T-cell (primary cell): Measurements from ENCODE around the gene ZNF670. TPM values are rescaled to one million over a fixed set of nuclear protein-coding genes. Genes with fewer than 3 reads are reported as not detected.

Experiments
- ATAC-seq, 4 experiments: fragments of 200-7000 bp in 3 of 4; fragments of 150-1000 bp in 1 of 4; cut with Tn5 transposase; replicated peaks in 1 of 4; 1 replicate in 3 of 4; 2 replicates in 1 of 4; pipeline ENCODE4 v1.10.0; 2021; ENCODE audit warnings: moderate library complexity in 3 of 4, mild to moderate bottlenecking in 2 of 4, moderate number of reproducible peaks in 1 of 4
- CTCF ChIA-PET, 2 donors: fragments of 300-600 bp; sonication (Branson Sonifier 250); formaldehyde crosslinking; loops; one replicate each; lab custom pipeline; 2022; ENCODE audit warnings: antibody characterized with exemption in 2 of 2; lab: Charles Lee
- POLR2A ChIA-PET, 2 donors: fragments of 300-600 bp; sonication (Branson Sonifier 250); formaldehyde crosslinking; loops; one replicate each; lab custom pipeline; 2022; ENCODE audit warnings: antibody characterized with exemption in 2 of 2; lab: Charles Lee
- DNase-seq, 35 experiments: peaks; one replicate each; pipeline versions ENCODE4 v3.0.0 to v3.0.0-alpha.2; 2013 to 2023
- H3K27ac ChIP-seq: one replicate; pipeline ENCODE4 v1.5.1; 2013; ENCODE audit warnings: low read length
- H3K27me3 ChIP-seq, 2 experiments: replicated peaks in 1 of 2; 1 replicate in 1 of 2; 2 replicates in 1 of 2; pipeline versions ENCODE4 v1.6.1 to v1.7.0; 2013; ENCODE audit warnings: low read length in 1 of 2, mixed read lengths in 1 of 2; ENCODE audit not compliant: control insufficient read depth in 2 of 2, insufficient read depth in 2 of 2; ENCODE audit errors: extremely low read depth in 1 of 2
- H3K36me3 ChIP-seq, 2 donors: 1 replicate in 1 of 2; 2 replicates in 1 of 2; pipeline versions ENCODE4 v1.6.1 to v1.7.0; 2013; ENCODE audit warnings: low read length in 1 of 2; ENCODE audit not compliant: control insufficient read depth in 2 of 2, insufficient read depth in 1 of 2; ENCODE audit errors: extremely low read depth in 1 of 2
- H3K4me1 ChIP-seq, 2 experiments: 1 replicate in 1 of 2; 2 replicates in 1 of 2; pipeline versions ENCODE4 v1.6.1 to v1.7.0; 2013; ENCODE audit warnings: low read length in 2 of 2, mixed read lengths in 1 of 2; ENCODE audit not compliant: insufficient read depth in 2 of 2, control insufficient read depth in 1 of 2; ENCODE audit errors: extremely low read depth in 1 of 2
- H3K4me3 ChIP-seq, 2 donors: 1 replicate in 1 of 2; 2 replicates in 1 of 2; pipeline versions ENCODE4 v1.5.1 to v1.7.0; 2013; ENCODE audit warnings: mild to moderate bottlenecking in 2 of 2, low read length in 1 of 2, moderate library complexity in 1 of 2; ENCODE audit not compliant: control insufficient read depth in 1 of 2; ENCODE audit errors: extremely low read depth in 1 of 2
- H3K9me3 ChIP-seq: 2 replicates; pipeline ENCODE4 v1.7.0; 2013
- H3K27ac Mint-ChIP-seq, 2 donors: one replicate each; pipeline ENCODE4 v1.8.0; 2020 to 2021; ENCODE audit warnings: mild to moderate bottlenecking in 2 of 2, mixed read lengths in 2 of 2
- H3K27me3 Mint-ChIP-seq, 2 donors: one replicate each; pipeline ENCODE4 v1.8.0; 2021 to 2022; ENCODE audit warnings: mixed read lengths in 2 of 2
- H3K36me3 Mint-ChIP-seq: one replicate; pipeline ENCODE4 v1.8.0; 2021; ENCODE audit warnings: mixed read lengths
- H3K4me1 Mint-ChIP-seq, 3 donors: one replicate each; pipeline ENCODE4 v1.8.0; 2020 to 2022; ENCODE audit warnings: mixed read lengths in 3 of 3, mild to moderate bottlenecking in 1 of 3
- H3K4me3 Mint-ChIP-seq, 3 donors: one replicate each; pipeline ENCODE4 v1.8.0; 2020 to 2022; ENCODE audit warnings: mild to moderate bottlenecking in 3 of 3, mixed read lengths in 3 of 3, moderate library complexity in 3 of 3
- H3K9me3 Mint-ChIP-seq, 3 donors: one replicate each; pipeline ENCODE4 v1.8.0; 2020 to 2022; ENCODE audit warnings: mixed read lengths in 3 of 3
- WGBS: methylation state at CpG from one replicate; pipeline ENCODE4 v1.1.5; 2013; ENCODE audit warnings: missing lambda C conversion rate; ENCODE audit not compliant: insufficient coverage; 5-methylcytosine and 5-hydroxymethylcytosine counted together
- total RNA-seq, 35 experiments: library from RNA in 6 of 35; stranded (reverse) in 6 of 35; fragments of 120-200 nt in 1 of 35; gene quantifications; one replicate each; pipeline versions ENCODE4 v1.2.1 to v1.2.4 and lab custom pipeline; 2013 to 2026

ZNF670 gene
- total RNA-seq, 5 donors from 2014 or later (not counting 1 experiment from before 2014, with no cell fraction given): 0.78 to 2.5 (median 1.7) TPM

DNA sequence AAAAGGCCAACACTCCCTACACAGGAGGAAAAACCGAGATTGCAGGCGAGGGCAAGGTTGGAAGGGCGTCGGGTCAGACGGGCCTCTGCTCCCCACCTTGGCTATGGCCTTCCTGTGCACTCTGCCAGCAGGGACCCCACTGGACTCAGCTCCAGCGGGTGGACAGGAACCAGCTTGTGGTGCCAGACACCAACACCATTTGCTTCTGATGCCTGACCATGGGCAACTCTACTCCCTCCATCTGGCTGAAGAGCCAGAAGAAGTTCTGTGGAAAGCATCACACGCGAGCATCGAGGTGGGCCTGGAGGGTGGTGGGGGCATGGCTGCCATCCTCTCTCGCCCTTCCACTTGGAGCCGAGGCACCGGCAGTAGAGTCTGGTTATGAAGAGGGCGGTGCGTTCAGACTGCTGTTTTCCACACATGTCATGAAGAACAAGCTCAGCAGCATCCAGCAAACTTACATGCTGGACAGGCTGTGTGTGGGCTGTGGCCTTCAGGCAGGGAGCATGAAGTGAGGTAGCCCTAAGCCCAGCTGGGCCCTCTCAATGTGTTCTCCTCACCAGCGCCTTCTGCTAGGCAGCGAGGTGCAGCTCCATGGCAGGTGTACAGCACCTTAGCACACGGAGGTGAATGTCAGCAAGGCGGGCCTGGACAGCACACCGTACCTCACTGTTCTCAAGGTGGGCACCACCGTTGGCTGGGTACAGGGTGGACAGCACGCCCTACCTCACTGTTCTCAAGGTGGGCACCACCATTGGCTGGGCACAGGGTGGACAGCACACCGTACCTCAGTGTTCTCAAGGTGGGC lies 41.2 kb upstream of the ZNF670 start:
- 95% methylated on average over 20 of the region's 22 CpGs for WGBS
- Histone ChIP-seq H3K9me3 (no peaks in the 10 kb centered on the region), H3K27me3 (peaks cover 0 to 5% of the 10 kb centered on the region in 2 experiments), H3K27ac (no peak overlapping the region), H3K36me3 (no peaks in the 10 kb centered on the region), H3K4me3 (no peak overlapping the region), H3K4me1 (no peaks in the 10 kb centered on the region)
- no peak for ATAC-seq
- ChIA-PET CTCF (interaction anchor here in 1 of 2 donors (0.6 kb wide), 1 partner anchor 10 kb away, joined by 3 read pairs; no protein-coding TSS in a partner anchor), POLR2A (interaction anchor here in 1 of 2 donors (0.5 kb wide), 1 partner anchor 16 kb away, joined by 14 read pairs; the partner anchor contains the start of gene ZNF669)
- DNase-seq: no peak
- no peaks in the 10 kb centered on the region for H3K36me3 Mint-ChIP-seq
- no peaks in the 10 kb centered on the region for H3K9me3 Mint-ChIP-seq
- peaks cover 0 to 5% (median 2%) of the 10 kb centered on the region in 3 donors for H3K4me1 Mint-ChIP-seq
- H3K27ac Mint-ChIP-seq: no peak overlapping the region
- peaks cover 0 to 3% of the 10 kb centered on the region in 2 donors for H3K27me3 Mint-ChIP-seq
- H3K4me3 Mint-ChIP-seq: no peak overlapping the region

GRCh38 chr1:247118946-247119446 lies 40.4 kb upstream of the ZNF670 start:
- Histone ChIP-seq H3K4me3 (no peak overlapping the region), H3K27me3 (peaks cover 0 to 12% of the 10 kb centered on the region in 2 experiments), H3K36me3 (no peaks in the 10 kb centered on the region), H3K27ac (no peak overlapping the region), H3K9me3 (no peaks in the 10 kb centered on the region), H3K4me1 (no peaks in the 10 kb centered on the region)
- no peak overlapping the region for H3K27ac Mint-ChIP-seq
- H3K36me3 Mint-ChIP-seq: no peaks in the 10 kb centered on the region
- peak in 6 of 35 experiments; percentile 11 to 34 (median 24) for DNase-seq
- peaks cover 0 to 5% (median 2%) of the 10 kb centered on the region in 3 donors for H3K4me1 Mint-ChIP-seq
- POLR2A ChIA-PET: no interaction called here
- CTCF ChIA-PET: interaction anchor here in 1 of 2 donors (0.6 kb wide), 1 partner anchor 9 kb away, joined by 3 read pairs; no protein-coding TSS in a partner anchor
- peaks cover 0 to 4% of the 10 kb centered on the region in 2 donors for H3K27me3 Mint-ChIP-seq
- H3K9me3 Mint-ChIP-seq: no peaks in the 10 kb centered on the region
- 76% methylated on average over 10 of the region's 11 CpGs for WGBS
- no peak overlapping the region for H3K4me3 Mint-ChIP-seq
- ATAC-seq: peak in 2 of 4 experiments; percentile 20 to 28

DNA sequence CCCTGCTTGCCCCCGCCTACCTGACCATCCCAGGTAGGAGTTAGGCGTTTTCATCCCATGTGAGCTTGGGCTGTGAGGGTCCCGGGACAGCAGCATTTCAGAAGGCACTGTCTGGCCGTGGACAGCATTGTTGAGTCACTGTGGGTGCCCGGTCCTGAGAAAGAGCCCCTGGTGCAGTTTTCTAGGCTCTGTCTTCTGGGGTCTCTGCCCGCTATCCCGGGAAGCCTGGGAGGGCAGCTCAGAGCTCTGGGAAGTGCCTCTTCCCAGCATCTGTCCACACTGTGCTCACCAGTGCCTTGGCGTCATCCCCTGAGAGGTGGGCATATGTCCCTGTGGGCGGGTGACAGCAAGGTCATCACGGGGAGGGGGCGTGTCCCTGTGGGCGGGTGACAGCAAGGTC lies 36.9 kb upstream of the ZNF670 start:
- Mint-ChIP-seq H3K27ac (no peak overlapping the region), H3K36me3 (no peaks in the 10 kb centered on the region), H3K4me3 (peak overlapping the region in 1 of 3 donors; percentile 18), H3K4me1 (peaks cover 5 to 11% (median 11%) of the 10 kb centered on the region in 3 donors), H3K9me3 (no peaks in the 10 kb centered on the region), H3K27me3 (peaks cover 12 to 19% of the 10 kb centered on the region in 2 donors)
- Histone ChIP-seq H3K4me3 (no peak overlapping the region), H3K4me1 (peaks cover 4 to 15% of the 10 kb centered on the region in 2 experiments), H3K9me3 (no peaks in the 10 kb centered on the region), H3K36me3 (no peaks in the 10 kb centered on the region), H3K27me3 (peaks cover 4 to 40% of the 10 kb centered on the region in 2 experiments), H3K27ac (no peak overlapping the region)
- DNase-seq: no peak
- ChIA-PET CTCF (no interaction called here), POLR2A (no interaction called here)
- ATAC-seq: no peak
- WGBS: 92% methylated on average over 6 of the region's 12 CpGs

DNA sequence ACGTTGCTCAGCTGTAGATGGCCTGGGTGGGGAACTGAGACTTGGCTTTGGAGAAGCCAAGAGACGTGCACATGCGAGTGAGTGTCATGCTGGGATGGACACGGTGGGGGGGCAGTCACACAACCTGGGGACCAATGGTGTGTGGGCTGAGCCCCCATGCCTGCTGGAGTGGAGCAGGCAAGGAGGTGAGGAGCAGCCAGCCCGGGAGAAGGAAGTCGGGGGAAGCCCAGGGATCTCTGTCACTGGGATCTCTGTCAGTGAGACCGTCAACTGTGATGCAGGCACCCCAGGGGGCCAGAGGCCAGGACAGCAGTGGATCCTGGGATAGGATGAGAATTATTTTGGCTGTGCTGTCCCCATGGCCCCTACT lies 36.5 kb upstream of the ZNF670 start:
- no peaks in the 10 kb centered on the region for H3K36me3 ChIP-seq
- Mint-ChIP-seq H3K27ac (no peak overlapping the region), H3K27me3 (peaks cover 12 to 22% of the 10 kb centered on the region in 2 donors), H3K4me1 (peaks cover 5 to 12% (median 12%) of the 10 kb centered on the region in 3 donors), H3K36me3 (no peaks in the 10 kb centered on the region), H3K4me3 (peak overlapping the region in 1 of 3 donors; percentile 18), H3K9me3 (no peaks in the 10 kb centered on the region)
- POLR2A ChIA-PET: no interaction called here
- no peak for DNase-seq
- CTCF ChIA-PET: no interaction called here
- no peaks in the 10 kb centered on the region for H3K9me3 ChIP-seq
- no peak overlapping the region for H3K27ac ChIP-seq
- 78% methylated on average over 6 of the region's 7 CpGs for WGBS
- ATAC-seq: no peak
- no peak overlapping the region for H3K4me3 ChIP-seq
- peaks cover 4 to 44% of the 10 kb centered on the region in 2 experiments for H3K27me3 ChIP-seq
- peaks cover 6 to 18% of the 10 kb centered on the region in 2 experiments for H3K4me1 ChIP-seq

DNA sequence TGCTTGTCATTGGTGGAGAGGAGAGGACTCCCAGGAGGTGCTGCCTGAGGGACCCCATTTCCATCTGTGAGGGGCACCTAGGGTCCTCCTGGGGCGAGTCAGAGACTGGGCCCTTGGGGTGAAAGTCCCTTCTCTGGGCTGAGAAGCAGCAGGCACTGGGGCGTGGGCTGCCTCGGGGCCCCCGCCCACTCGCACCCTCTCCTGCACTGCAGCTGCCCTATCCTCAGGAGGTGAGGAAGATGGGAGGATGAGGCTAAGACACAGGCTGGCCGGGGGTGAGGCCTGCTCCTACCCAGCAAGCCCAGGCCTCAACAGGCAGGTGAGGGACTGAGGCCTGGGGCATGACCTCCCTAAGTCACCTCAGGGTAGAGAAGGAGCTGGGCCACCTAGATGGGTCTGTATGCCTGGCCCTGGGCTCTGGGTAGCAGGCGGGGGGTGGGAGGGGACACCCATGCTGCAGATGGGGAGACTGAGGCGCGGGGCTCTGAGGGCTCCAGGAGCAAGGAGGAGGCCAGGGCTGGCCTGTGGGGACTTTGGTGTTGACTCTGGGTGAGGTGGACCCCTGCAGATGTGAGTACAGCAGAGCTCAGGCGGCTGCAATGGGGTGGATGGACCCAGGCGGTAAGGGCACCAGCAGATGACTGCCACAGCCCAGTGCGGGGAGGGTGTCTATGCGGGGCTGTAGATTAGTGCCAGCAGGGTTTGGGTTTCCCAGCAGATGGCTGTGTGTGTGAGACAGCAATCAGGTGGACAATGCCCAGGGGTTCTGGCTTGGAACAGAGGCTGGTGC lies 35.9 kb upstream of the ZNF670 start:
- peaks cover 5 to 17% (median 16%) of the 10 kb centered on the region in 3 donors for H3K4me1 Mint-ChIP-seq
- DNase-seq (no peak), ATAC-seq (no peak)
- no peaks in the 10 kb centered on the region for H3K9me3 Mint-ChIP-seq
- WGBS: 92% methylated on average over 8 of the region's 13 CpGs
- CTCF ChIA-PET: no interaction called here
- Histone ChIP-seq H3K4me1 (peaks cover 6 to 18% of the 10 kb centered on the region in 2 experiments), H3K4me3 (no peak overlapping the region), H3K27ac (no peak overlapping the region), H3K27me3 (peaks cover 7 to 48% of the 10 kb centered on the region in 2 experiments), H3K9me3 (no peaks in the 10 kb centered on the region), H3K36me3 (no peaks in the 10 kb centered on the region)
- H3K36me3 Mint-ChIP-seq: peaks cover 3% of the 10 kb centered on the region
- POLR2A ChIA-PET: no interaction called here
- no peak overlapping the region for H3K27ac Mint-ChIP-seq
- peaks cover 17 to 28% of the 10 kb centered on the region in 2 donors for H3K27me3 Mint-ChIP-seq
- peak overlapping the region in 1 of 3 donors; percentile 18 for H3K4me3 Mint-ChIP-seq

DNA sequence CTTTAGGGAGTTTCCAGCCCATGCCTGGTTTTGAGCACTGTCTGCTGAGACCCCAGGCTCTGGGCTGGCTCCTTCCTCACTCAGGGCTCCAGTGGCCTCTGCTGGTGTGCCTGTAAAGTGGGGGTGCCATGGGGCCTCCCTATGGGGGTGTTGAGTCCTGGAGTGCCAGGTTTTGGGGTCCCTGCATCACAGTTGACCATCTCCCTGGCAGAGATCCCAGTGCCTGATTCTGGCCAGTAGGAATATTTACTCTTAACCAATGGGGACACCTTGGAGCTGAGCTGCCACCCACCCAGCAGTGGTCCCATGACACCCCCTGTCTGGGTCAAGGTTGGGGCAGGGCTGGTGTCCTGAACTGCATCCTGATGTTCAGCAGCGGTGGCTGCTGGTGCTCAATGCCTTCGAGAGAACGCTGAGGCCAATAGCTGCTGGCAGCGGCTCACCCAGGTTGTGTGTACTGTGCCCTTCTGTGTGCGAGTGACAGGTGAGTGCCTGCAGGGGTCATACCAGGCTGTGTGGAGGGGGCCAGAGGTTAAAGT lies 35.2 kb upstream of the ZNF670 start:
- Histone ChIP-seq H3K27me3 (peaks cover 7 to 48% of the 10 kb centered on the region in 2 experiments), H3K9me3 (no peaks in the 10 kb centered on the region), H3K4me1 (peaks cover 6 to 18% of the 10 kb centered on the region in 2 experiments), H3K4me3 (no peak overlapping the region), H3K36me3 (no peaks in the 10 kb centered on the region), H3K27ac (no peak overlapping the region)
- H3K36me3 Mint-ChIP-seq: peaks cover 3% of the 10 kb centered on the region
- peaks cover 5 to 19% (median 16%) of the 10 kb centered on the region in 3 donors for H3K4me1 Mint-ChIP-seq
- ATAC-seq (no peak), DNase-seq (no peak)
- H3K27me3 Mint-ChIP-seq: peaks cover 23 to 35% of the 10 kb centered on the region in 2 donors
- H3K27ac Mint-ChIP-seq: no peak overlapping the region
- POLR2A ChIA-PET: no interaction called here
- no peaks in the 10 kb centered on the region for H3K9me3 Mint-ChIP-seq
- 95% methylated on average over 4 of the region's 5 CpGs for WGBS
- CTCF ChIA-PET: no interaction called here
- peak overlapping the region in 1 of 3 donors; percentile 60 for H3K4me3 Mint-ChIP-seq
